Ovary (tissue), 9 donors: ENCODE results near the gene COL23A1. TPM values are rescaled to one million over a fixed set of nuclear protein-coding genes. Genes with fewer than 3 reads are reported as not detected.

Source experiments
- DNase-seq, 5 donors: peaks; one replicate each; pipeline ENCODE4 v3.0.0-alpha.2; 2019 to 2020
- H3K27ac ChIP-seq, 2 donors: fragments of 200-600 bp; one replicate each; pipeline versions ENCODE4 v1.5.1 to v1.8.0; 2019 to 2022
- H3K27me3 ChIP-seq: fragments of 200-600 bp; one replicate; pipeline ENCODE4 v1.8.0; 2022
- H3K36me3 ChIP-seq: fragments of 200-600 bp; sonication (generic); one replicate; pipeline ENCODE4 v1.5.1; 2019
- H3K4me1 ChIP-seq: one replicate; pipeline ENCODE4 v1.8.1; 2013; ENCODE audit warnings: mild to moderate bottlenecking, moderate library complexity; ENCODE audit not compliant: insufficient read depth
- H3K4me3 ChIP-seq: fragments of 200-600 bp; sonication (generic); one replicate; pipeline ENCODE4 v1.5.1; 2017
- H3K9me3 ChIP-seq, 2 donors: fragments of 200-600 bp in 1 of 2; sonication (generic) in 1 of 2; one replicate each; pipeline versions ENCODE4 v1.5.1 to v1.8.1; 2013 to 2019; ENCODE audit warnings: mild to moderate bottlenecking in 1 of 2, moderate library complexity in 1 of 2
- EP300 ChIP-seq: sonication (generic); formaldehyde crosslinking; IDR thresholded peaks from one replicate; pipeline ENCODE4 v1.6.1; 2017; ENCODE audit warnings: antibody characterized with exemption
- POLR2A ChIP-seq: fragments of 450-650 bp; IDR thresholded peaks from one replicate; pipeline ENCODE4 v1.6.1; 2017; ENCODE audit warnings: antibody characterized with exemption, mild to moderate bottlenecking, moderate library complexity
- WGBS, 3 donors: extraction: QIAGEN DNeasy Blood & Tissue Kit in 1 of 3; methylation state at CpG; one replicate each; pipeline versions ENCODE4 v1.1.5 to v1.1.7; 2013 to 2017; 5-methylcytosine and 5-hydroxymethylcytosine counted together
- intact Hi-C, 4 donors: fragments of 100-400 bp; cut with DNase I; formaldehyde crosslinking; loops; one replicate each; pipeline versions ENCODE4 v1.11.0 to v1.15.1; 2022 to 2023
- polyA plus RNA-seq, 2 donors: library from polyadenylated mRNA; stranded (reverse); fragments of 200-250 nt in 1 of 2; fragments of 350-450 nt in 1 of 2; fragmentation: Illumina TruSeq in 1 of 2; extraction: RNeasy Lipid Tissue Mini Kit (QIAGEN cat#74804) in 1 of 2; gene quantifications; one replicate each; pipeline ENCODE4 v1.2.3, GENCODE V29; 2013 to 2014
- total RNA-seq, 7 donors: library from RNA; depleted of rRNA in 2 of 7; stranded (reverse); fragments of >200 nt in 2 of 7; fragmentation: NEBNext Ultra II Directional in 3 of 7; extraction: Animal tissue kit (Norgen Biotek cat#: 25700) in 3 of 7; gene quantifications; one replicate each; pipeline versions ENCODE4 v1.1.0 to v1.2.4, GENCODE V29; 2016 to 2023
- TF ChIP-seq, protein P1 (sequence below), 3 donors: fragments of 450-650 bp in 2 of 3; fragments of 200-600 bp in 1 of 3; IDR thresholded peaks; one replicate each; pipeline versions ENCODE4 v1.5.1 to v1.8.0; 2016 to 2022; ENCODE audit warnings: antibody characterized with exemption in 3 of 3, mild to moderate bottlenecking in 1 of 3
- donor health status: DM: no; HTN: no; CAD: no; lungs with moderate emphysema.
- donor health status: DM: no; HTN: no; CAD: no.
- donor health status: Bipolar disorder and iron deficiency.
- donor health status: DM: yes; HTN: yes; CAD: no.
- donor health status: DM: no; HTN: no; CAD: no.
- donor health status: DM: yes; HTN: yes; CAD: no.

COL23A1 gene
- total and polyA plus RNA-seq, 9 donors = 0.13 to 0.92 (median 0.39) TPM; not detected in 1

DNA sequence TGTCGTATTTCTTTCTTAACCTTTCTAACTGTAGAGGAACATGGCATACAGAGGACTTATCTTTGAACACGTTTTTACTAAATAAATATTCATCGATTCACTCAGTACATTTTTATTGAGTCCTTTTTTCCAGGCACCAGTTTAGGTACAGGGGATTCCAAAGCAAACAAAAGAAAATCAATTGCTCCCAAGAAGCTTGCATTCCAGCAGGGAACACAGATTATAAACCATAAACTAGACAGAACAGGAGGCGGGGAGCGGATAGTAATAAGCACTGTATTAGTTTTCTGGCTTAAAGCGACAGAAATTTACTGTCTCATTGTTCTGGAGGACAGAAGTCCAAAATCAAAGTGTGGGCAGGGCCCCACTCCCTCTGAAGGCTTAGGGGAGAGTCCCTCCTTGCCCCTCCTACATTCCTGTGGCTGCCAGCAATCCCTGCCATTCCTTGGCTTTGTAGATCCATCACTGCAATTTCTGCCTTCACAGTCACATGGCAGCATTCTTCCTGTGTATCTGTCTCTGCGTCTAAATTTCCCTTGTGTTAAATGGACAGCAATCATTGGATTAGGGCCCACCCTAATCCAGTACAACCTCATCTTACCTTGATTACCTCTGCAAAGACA lies 115.5 kb downstream of the COL23A1 start:
- TF ChIP-seq EP300 = no peak
- no peak for TF ChIP-seq POLR2A
- TF ChIP-seq, protein P1, sequence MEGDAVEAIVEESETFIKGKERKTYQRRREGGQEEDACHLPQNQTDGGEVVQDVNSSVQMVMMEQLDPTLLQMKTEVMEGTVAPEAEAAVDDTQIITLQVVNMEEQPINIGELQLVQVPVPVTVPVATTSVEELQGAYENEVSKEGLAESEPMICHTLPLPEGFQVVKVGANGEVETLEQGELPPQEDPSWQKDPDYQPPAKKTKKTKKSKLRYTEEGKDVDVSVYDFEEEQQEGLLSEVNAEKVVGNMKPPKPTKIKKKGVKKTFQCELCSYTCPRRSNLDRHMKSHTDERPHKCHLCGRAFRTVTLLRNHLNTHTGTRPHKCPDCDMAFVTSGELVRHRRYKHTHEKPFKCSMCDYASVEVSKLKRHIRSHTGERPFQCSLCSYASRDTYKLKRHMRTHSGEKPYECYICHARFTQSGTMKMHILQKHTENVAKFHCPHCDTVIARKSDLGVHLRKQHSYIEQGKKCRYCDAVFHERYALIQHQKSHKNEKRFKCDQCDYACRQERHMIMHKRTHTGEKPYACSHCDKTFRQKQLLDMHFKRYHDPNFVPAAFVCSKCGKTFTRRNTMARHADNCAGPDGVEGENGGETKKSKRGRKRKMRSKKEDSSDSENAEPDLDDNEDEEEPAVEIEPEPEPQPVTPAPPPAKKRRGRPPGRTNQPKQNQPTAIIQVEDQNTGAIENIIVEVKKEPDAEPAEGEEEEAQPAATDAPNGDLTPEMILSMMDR (IDR thresholded peaks at IDR 0.05) = no peak
- no peak for DNase-seq
- 12 to 31% (median 13%) methylated on average over 7 of the region's 7 CpGs for WGBS, 3 donors
- intact Hi-C loops = loop anchor here in 1 of 4 donors (5.0 kb wide), 1 partner anchor 353 kb away; no protein-coding TSS in a partner anchor
- H3K36me3 ChIP-seq = no peaks in the 10 kb centered on the region
- no peaks in the 10 kb centered on the region for H3K27me3 ChIP-seq
- H3K4me3 ChIP-seq = no peak overlapping the region
- no peaks in the 10 kb centered on the region for H3K9me3 ChIP-seq
- no peaks in the 10 kb centered on the region for H3K4me1 ChIP-seq
- no peak overlapping the region for H3K27ac ChIP-seq

DNA sequence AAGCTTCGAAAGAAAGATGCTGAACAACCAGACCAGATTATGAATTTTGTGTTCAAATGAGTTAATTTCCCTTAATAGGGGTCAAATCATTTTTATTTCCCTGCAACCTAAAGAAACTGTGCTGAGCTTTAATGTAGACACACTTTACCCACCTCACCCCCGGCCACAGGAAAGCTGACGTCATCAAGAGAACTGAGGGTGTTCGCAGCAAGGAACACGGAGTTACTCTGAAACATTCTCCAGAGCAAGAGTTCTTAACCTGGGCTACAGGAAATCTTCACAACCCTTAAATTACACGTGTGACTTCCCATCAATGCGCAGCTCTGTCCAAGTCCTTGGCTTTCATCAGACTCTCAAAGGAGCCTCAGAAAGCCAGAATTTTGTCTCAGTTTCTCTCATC lies 116.3 kb downstream of the COL23A1 start:
- 25 to 37% (median 32%) methylated on average over 7 of the region's 7 CpGs for WGBS, 3 donors

DNA sequence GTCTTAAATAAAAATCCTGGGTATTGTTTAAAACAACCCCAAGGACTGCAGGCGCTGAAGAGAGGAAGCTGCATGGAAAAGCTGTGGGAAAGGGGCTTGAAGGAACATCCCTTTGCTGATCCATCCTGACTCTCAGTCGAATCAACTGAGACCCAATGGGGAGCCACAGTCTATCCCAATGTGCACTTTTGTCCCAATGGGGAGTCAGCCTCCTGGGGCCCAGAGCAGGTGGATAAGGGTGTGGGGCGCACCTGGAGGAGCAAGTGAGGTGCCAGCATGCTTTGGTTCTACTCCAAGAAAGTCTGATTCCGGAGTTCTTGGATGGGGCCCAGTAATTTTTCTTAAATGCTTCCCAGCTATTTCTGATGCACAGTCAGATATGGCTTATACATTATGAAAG lies 118.1 kb downstream of the COL23A1 start:
- intact Hi-C loops = loop anchor here in 1 of 4 donors (5.0 kb wide), 1 partner anchor 355 kb away; no protein-coding TSS in a partner anchor
- Histone ChIP-seq H3K9me3 (no peaks in the 10 kb centered on the region), H3K4me3 (no peak overlapping the region), H3K27ac (no peak overlapping the region), H3K4me1 (peaks cover 6% of the 10 kb centered on the region), H3K27me3 (no peaks in the 10 kb centered on the region), H3K36me3 (no peaks in the 10 kb centered on the region)
- TF ChIP-seq, protein P1 (IDR thresholded peaks at IDR 0.05) = no peak
- TF ChIP-seq POLR2A = no peak
- TF ChIP-seq EP300 = no peak
- DNase-seq = no peak
- 78 to 83% (median 80%) methylated on average over 4 of the region's 4 CpGs for WGBS, 3 donors

More for the DNA sequence above, 116.3 kb downstream of the COL23A1 start:
- TF ChIP-seq EP300 (no peak), POLR2A (no peak)
- TF ChIP-seq, protein P1 (IDR thresholded peaks at IDR 0.05) = no peak
- no peaks in the 10 kb centered on the region for H3K4me1 ChIP-seq
- H3K27ac ChIP-seq = no peak overlapping the region
- no peak for DNase-seq
- no peaks in the 10 kb centered on the region for H3K27me3 ChIP-seq
- intact Hi-C loops = loop anchor here in 1 of 4 donors (5.0 kb wide), 1 partner anchor 353 kb away; no protein-coding TSS in a partner anchor
- H3K9me3 ChIP-seq = no peaks in the 10 kb centered on the region
- no peak overlapping the region for H3K4me3 ChIP-seq
- H3K36me3 ChIP-seq = no peaks in the 10 kb centered on the region

DNA sequence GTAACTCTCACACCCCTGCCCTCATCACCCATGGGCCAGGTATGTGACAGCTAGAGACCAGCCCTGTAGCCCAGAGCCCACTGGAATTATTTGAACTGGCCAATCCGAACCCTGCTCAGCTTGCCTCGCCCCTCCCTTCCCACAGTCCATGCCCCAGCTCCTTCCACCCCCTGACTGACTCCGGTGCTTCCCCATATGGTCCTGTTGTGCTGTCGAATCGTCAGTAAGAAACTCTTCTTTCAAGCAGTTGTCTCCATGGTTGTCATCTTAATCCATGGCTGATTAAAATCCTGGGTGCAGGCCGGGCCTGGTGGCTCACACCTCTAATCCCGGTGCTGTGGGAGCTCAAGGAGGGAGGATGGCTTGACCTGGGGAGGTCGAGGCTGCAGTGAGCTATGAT lies 118.5 kb downstream of the COL23A1 start:
- Histone ChIP-seq H3K27ac (no peak overlapping the region), H3K4me3 (no peak overlapping the region), H3K9me3 (no peaks in the 10 kb centered on the region), H3K27me3 (no peaks in the 10 kb centered on the region), H3K4me1 (peaks cover 6% of the 10 kb centered on the region), H3K36me3 (no peaks in the 10 kb centered on the region)
- no peak for DNase-seq
- intact Hi-C loops = loop anchor here in 1 of 4 donors (5.0 kb wide), 1 partner anchor 356 kb away; no protein-coding TSS in a partner anchor
- TF ChIP-seq, protein P1 (IDR thresholded peaks at IDR 0.05) = no peak
- TF ChIP-seq POLR2A (no peak), EP300 (no peak)
- 83 to 88% (median 86%) methylated on average over 8 of the region's 8 CpGs for WGBS, 3 donors
